Stomach (tissue), 9 donors: ENCODE results near the gene SLC7A9. TPM values are rescaled to one million over a fixed set of nuclear protein-coding genes. Genes with fewer than 3 reads are reported as not detected.
"Not testable (repeated sequence)": the region's sequence is repeated elsewhere in the genome, so short reads cannot be mapped to it uniquely, and the experiment has no call there.

Experiments
- DNase-seq, 2 donors: peaks; one replicate each; pipeline versions ENCODE4 v3.0.0 to v3.0.0-alpha.2; 2013 to 2019
- H3K27ac ChIP-seq, 5 donors: fragments of 200-600 bp in 4 of 5; sonication (generic) in 4 of 5; one replicate each; pipeline ENCODE4 v1.5.1; 2013 to 2019; ENCODE audit warnings: mild to moderate bottlenecking in 1 of 5, moderate library complexity in 1 of 5
- H3K27me3 ChIP-seq, 3 donors: fragments of 200-600 bp; sonication (generic); one replicate each; pipeline ENCODE4 v1.5.1; 2017 to 2019; ENCODE audit warnings: mixed run types in 1 of 3
- H3K36me3 ChIP-seq, 4 donors: fragments of 200-600 bp; sonication (generic); 1 replicate in 3 of 4; 2 replicates in 1 of 4; pipeline ENCODE4 v1.5.1; 2016 to 2019
- H3K4me1 ChIP-seq, 4 donors: fragments of 200-600 bp; sonication (generic); one replicate each; pipeline ENCODE4 v1.5.1; 2016 to 2019
- H3K4me3 ChIP-seq, 4 donors: fragments of 200-600 bp; sonication (generic) in 3 of 4; one replicate each; pipeline ENCODE4 v1.5.1; 2016 to 2019; ENCODE audit warnings: mild to moderate bottlenecking in 1 of 4
- H3K9me3 ChIP-seq, 4 donors: fragments of 200-600 bp; sonication (generic); one replicate each; pipeline ENCODE4 v1.5.1; 2016 to 2019
- CTCF ChIP-seq, 7 experiments: fragments of 450-650 bp in 4 of 7; fragments of 200-600 bp in 3 of 7; sonication (generic) in 3 of 7; IDR thresholded peaks; one replicate each; pipeline ENCODE4 v1.5.1; 2016 to 2019; ENCODE audit warnings: antibody characterized with exemption in 7 of 7, control low read depth in 2 of 7, mild to moderate bottlenecking in 1 of 7
- EP300 ChIP-seq: sonication (generic); formaldehyde crosslinking; IDR thresholded peaks from one replicate; pipeline ENCODE4 v1.6.1; 2017; ENCODE audit warnings: antibody characterized with exemption
- POLR2A ChIP-seq, 4 donors: fragments of 450-650 bp; IDR thresholded peaks; one replicate each; pipeline ENCODE4 v1.6.1; 2016; ENCODE audit warnings: antibody characterized with exemption in 4 of 4, control low read depth in 2 of 4, mild to moderate bottlenecking in 1 of 4, moderate library complexity in 1 of 4
- POLR2AphosphoS5 ChIP-seq, 3 donors: sonication (generic); formaldehyde crosslinking; IDR thresholded peaks; one replicate each; pipeline ENCODE4 v1.6.1; 2016; ENCODE audit warnings: antibody characterized with exemption in 3 of 3
- WGBS, 5 donors: extraction: QIAGEN DNeasy Blood & Tissue Kit in 3 of 5; methylation state at CpG; one replicate each; pipeline versions ENCODE4 v1.1.5 to v1.1.7; 2013 to 2018; 5-methylcytosine and 5-hydroxymethylcytosine counted together
- intact Hi-C: fragments of 100-400 bp; cut with DNase I; formaldehyde crosslinking; loops from one replicate; pipeline ENCODE4 v1.15.1; 2023; ENCODE audit warnings: low total_unique reads
- polyA plus RNA-seq, 3 donors: library from polyadenylated mRNA; stranded (reverse); fragments of 200-250 nt; gene quantifications; one replicate each; pipeline ENCODE4 v1.2.3, GENCODE V29; 2013
- total RNA-seq, 5 donors: library from RNA; depleted of rRNA; stranded (reverse); fragments of >200 nt; gene quantifications; one replicate each; pipeline versions ENCODE4 v1.1.0 to v1.2.3, GENCODE V29; 2014 to 2016
- donor health status: healthy with polysubstance abuse.
- donor health status: Bipolar disorder and iron deficiency.
- donor health status: healthy.

Gene SLC7A9
- total and polyA plus RNA-seq, 8 donors, result 0.58 to 2.4 TPM; not detected in 6

GRCh38 chr19:32857584-32857983, 12.0 kb downstream of the SLC7A9 start:
- intact Hi-C loops, result no loop called here
- Histone ChIP-seq H3K9me3 (no peaks in the 10 kb centered on the region), H3K27me3 (no peaks in the 10 kb centered on the region), H3K36me3 (peaks cover 0 to 10% (median 0%) of the 10 kb centered on the region in 4 donors), H3K4me3 (no peak overlapping the region), H3K4me1 (no peaks in the 10 kb centered on the region), H3K27ac (no peak overlapping the region)
- 86 to 93% (median 89%) methylated on average over 5 of the region's 5 CpGs for WGBS, 5 donors
- DNase-seq, result no peak
- TF ChIP-seq CTCF (IDR thresholded peaks at IDR 0.05), result no peak
- TF ChIP-seq POLR2AphosphoS5 (IDR thresholded peaks at IDR 0.05), result no peak
- no peak for TF ChIP-seq POLR2A (IDR thresholded peaks at IDR 0.05)
- TF ChIP-seq EP300, result no peak

GRCh38 chr19:32856818-32857217, 12.7 kb downstream of the SLC7A9 start:
- H3K4me3 ChIP-seq, intact Hi-C loops, H3K4me1 ChIP-seq, DNase-seq, H3K27ac ChIP-seq, H3K27me3 ChIP-seq, H3K9me3 ChIP-seq: not testable (repeated sequence)
- 92 to 95% (median 93%) methylated on average over 7 of the region's 7 CpGs for WGBS, 5 donors
- peaks cover 0 to 10% (median 0%) of the 10 kb centered on the region in 4 donors for H3K36me3 ChIP-seq

- intact Hi-C loops, result no loop called here
- H3K27me3 ChIP-seq, result no peaks in the 10 kb centered on the region
Measured at GRCh38 chr19:32852216-32852615, 17.4 kb downstream of the SLC7A9 start.

GRCh38 chr19:32848035-32848434, 21.5 kb downstream of the SLC7A9 start:
- H3K4me1 ChIP-seq, H3K27ac ChIP-seq, H3K4me3 ChIP-seq, intact Hi-C loops, H3K27me3 ChIP-seq, DNase-seq, H3K9me3 ChIP-seq, H3K36me3 ChIP-seq: not testable (repeated sequence)
- WGBS, 5 donors, result 40 to 71% methylated on average over 1 of the region's 2 CpGs; no CpG with 5 or more reads in 3 of the 5 donors

More at GRCh38 chr19:32852216-32852615, 17.4 kb downstream of the SLC7A9 start:
- H3K36me3 ChIP-seq, result peaks cover 0 to 4% (median 0%) of the 10 kb centered on the region in 4 donors
- H3K4me3 ChIP-seq, result no peak overlapping the region
- no peaks in the 10 kb centered on the region for H3K9me3 ChIP-seq
- no peak overlapping the region for H3K27ac ChIP-seq
- no peak for TF ChIP-seq EP300
- no peak for TF ChIP-seq CTCF (IDR thresholded peaks at IDR 0.05)
- no peak for TF ChIP-seq POLR2A (IDR thresholded peaks at IDR 0.05)
- no peak for TF ChIP-seq POLR2AphosphoS5 (IDR thresholded peaks at IDR 0.05)
- H3K4me1 ChIP-seq, result no peaks in the 10 kb centered on the region
- 88 to 92% (median 90%) methylated on average over 6 of the region's 6 CpGs for WGBS, 5 donors
- no peak for DNase-seq

- Histone ChIP-seq H3K9me3 (peaks cover 0 to 19% (median 16%) of the 10 kb centered on the region in 4 donors), H3K36me3 (peaks cover 0 to 19% (median 3%) of the 10 kb centered on the region in 4 donors), H3K27me3 (no peaks in the 10 kb centered on the region), H3K4me3 (no peak overlapping the region), H3K27ac (no peak overlapping the region), H3K4me1 (no peaks in the 10 kb centered on the region)
- WGBS, 5 donors, result 92 to 96% (median 94%) methylated on average over 19 of the region's 19 CpGs
- intact Hi-C loops, result no loop called here
- TF ChIP-seq EP300 (no peak), POLR2AphosphoS5 (IDR thresholded peaks at IDR 0.05) (no peak), CTCF (IDR thresholded peaks at IDR 0.05) (no peak), POLR2A (IDR thresholded peaks at IDR 0.05) (no peak)
- DNase-seq, result peak in 1 of 2 donors; percentile 25
Measured at GRCh38 chr19:32843716-32844245, 25.8 kb downstream of the SLC7A9 start.
